Lower leg skin (tissue), 4 donors: ENCODE data around the gene RAPGEF5. TPM values are rescaled to one million over a fixed set of nuclear protein-coding genes. Genes with fewer than 3 reads are reported as not detected.

Experiments
- DNase-seq, 2 donors: peaks; one replicate each; pipeline ENCODE4 v3.0.0-alpha.2; 2019; ENCODE audit warnings: low spot score in 2 of 2
- H3K4me3 ChIP-seq: fragments of 200-600 bp; sonication (generic); 2 replicates; pipeline ENCODE4 v1.5.1; 2017; ENCODE audit warnings: mild to moderate bottlenecking, low read depth; ENCODE audit not compliant: poor library complexity, severe bottlenecking
- CTCF ChIP-seq, 3 donors: fragments of 450-650 bp; IDR thresholded peaks; one replicate each; pipeline ENCODE4 v1.5.1; 2016; ENCODE audit warnings: antibody characterized with exemption in 3 of 3, mild to moderate bottlenecking in 3 of 3, moderate library complexity in 2 of 3
- POLR2A ChIP-seq, 2 donors: fragments of 450-650 bp; IDR thresholded peaks; one replicate each; pipeline ENCODE4 v1.6.1; 2016 to 2017; ENCODE audit warnings: antibody characterized with exemption in 2 of 2, mild to moderate bottlenecking in 1 of 2, moderate library complexity in 1 of 2
- WGBS, 2 donors: methylation state at CpG; one replicate each; pipeline ENCODE4 v1.1.5; 2018; 5-methylcytosine and 5-hydroxymethylcytosine counted together
- intact Hi-C: fragments of 100-400 bp; cut with DNase I; formaldehyde crosslinking; loops from one replicate; pipeline ENCODE4 v1.15.0; 2023; ENCODE audit warnings: low total_unique reads
- total RNA-seq, 4 donors: library from RNA; depleted of rRNA; stranded (reverse); fragments of >200 nt; gene quantifications; one replicate each; pipeline ENCODE4 v1.1.0, GENCODE V29; 2016

The RAPGEF5 gene
- total RNA-seq, 4 donors from 2014 or later: 19.4 to 47.7 (median 25.2) TPM

- 81% methylated on average over 8 of the region's 8 CpGs for WGBS, 2 donors
- DNase-seq: no peak
- TF ChIP-seq POLR2A (IDR thresholded peaks at IDR 0.05) (no peak), CTCF (IDR thresholded peaks at IDR 0.05) (no peak)
- H3K4me3 ChIP-seq: no peak overlapping the region
- intact Hi-C loops: no loop called here
These were observed 166.2 kb downstream of the RAPGEF5 start for GRCh38 chr7:22190736-22191135.

GRCh38 chr7:22189741-22190140 is 167.2 kb downstream of the RAPGEF5 start:
- 85 to 91% methylated on average over 6 of the region's 6 CpGs for WGBS, 2 donors

GRCh38 chr7:22189230-22189629 is 167.7 kb downstream of the RAPGEF5 start:
- 92 to 96% methylated on average over 3 of the region's 3 CpGs for WGBS, 2 donors
- no peak for TF ChIP-seq POLR2A (IDR thresholded peaks at IDR 0.05)
- TF ChIP-seq CTCF (IDR thresholded peaks at IDR 0.05): no peak

More at GRCh38 chr7:22189741-22190140, 167.2 kb downstream of the RAPGEF5 start:
- DNase-seq: no peak
- TF ChIP-seq POLR2A (IDR thresholded peaks at IDR 0.05) (no peak), CTCF (IDR thresholded peaks at IDR 0.05) (no peak)
- no peak overlapping the region for H3K4me3 ChIP-seq
- intact Hi-C loops: no loop called here

GRCh38 chr7:22187691-22188348 is 169.1 kb downstream of the RAPGEF5 start:
- 89 to 90% methylated on average over 6 of the region's 6 CpGs for WGBS, 2 donors
- no peak for DNase-seq
- no peak overlapping the region for H3K4me3 ChIP-seq
- TF ChIP-seq CTCF (IDR thresholded peaks at IDR 0.05) (no peak), POLR2A (IDR thresholded peaks at IDR 0.05) (no peak)
- intact Hi-C loops: no loop called here

More at GRCh38 chr7:22189230-22189629, 167.7 kb downstream of the RAPGEF5 start:
- H3K4me3 ChIP-seq: no peak overlapping the region
- intact Hi-C loops: no loop called here
- no peak for DNase-seq

- WGBS, 2 donors: 89 to 91% methylated on average over 1 of the region's 1 CpG
- intact Hi-C loops: no loop called here
- DNase-seq: no peak
- TF ChIP-seq CTCF (IDR thresholded peaks at IDR 0.05): no peak
- TF ChIP-seq POLR2A (IDR thresholded peaks at IDR 0.05): no peak
- H3K4me3 ChIP-seq: no peak overlapping the region
These were observed 171.4 kb downstream of the RAPGEF5 start for GRCh38 chr7:22185559-22185958.
